ENCODE data around the gene HCN4. TPM values are rescaled to one million over a fixed set of nuclear protein-coding genes. Genes with fewer than 3 reads are reported as not detected.

HCN4 gene
- total RNA-seq, 1 donor from 2014 or later: 17.0 TPM

DNA sequence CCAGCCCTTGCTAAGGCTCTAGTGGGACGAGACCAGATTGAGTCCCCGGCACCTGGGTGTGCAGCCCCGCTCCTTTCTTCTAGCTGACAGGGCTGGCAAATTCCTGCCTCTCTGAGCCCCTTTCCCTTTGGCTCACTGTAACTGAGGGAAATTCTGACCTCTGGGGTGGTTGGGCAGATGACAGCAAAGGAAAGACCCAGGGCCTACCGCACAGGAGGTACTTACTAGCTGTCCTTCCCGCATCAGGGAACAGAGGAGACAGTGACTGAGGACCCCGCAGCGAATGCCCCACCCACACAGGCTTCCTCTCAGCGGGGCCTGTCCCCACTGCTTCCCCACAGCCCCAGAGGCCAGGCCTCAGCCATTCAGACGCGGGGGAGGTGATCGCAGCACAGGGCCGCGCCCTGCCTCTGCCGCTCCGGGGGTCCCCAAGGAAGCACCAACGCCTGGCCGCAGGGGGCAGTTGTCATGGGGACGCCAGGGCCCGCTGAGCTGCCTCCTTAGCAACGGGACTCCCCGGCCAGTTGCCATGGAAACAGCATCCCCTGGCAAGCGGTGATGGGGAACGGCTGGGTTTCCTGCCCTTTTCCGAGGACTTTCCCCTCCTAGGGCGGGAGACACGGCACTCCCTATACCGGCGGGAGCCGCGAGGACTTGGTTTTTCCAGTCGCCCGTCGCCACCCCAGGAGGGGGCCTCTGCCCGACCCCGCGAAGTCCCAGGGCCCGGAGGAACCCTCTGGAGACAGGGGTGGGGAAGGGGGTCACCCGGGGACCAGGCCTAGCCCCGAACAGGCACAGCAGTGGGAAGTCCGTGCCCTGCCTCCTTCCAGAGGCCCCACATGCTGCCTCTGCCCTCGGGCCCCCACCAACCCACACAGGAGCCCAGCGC is 50.1 kb downstream of the HCN4 start:
- Mint-ChIP-seq H3K36me3 (ENCODE audit: unreplicated experiment) (no peaks in the 10 kb centered on the region), H3K27ac (ENCODE audit: unreplicated experiment) (peak overlapping the region; percentile 97), H3K4me3 (ENCODE audit: unreplicated experiment) (peak overlapping the region; percentile 73), H3K4me1 (ENCODE audit: low read depth, unreplicated experiment) (peaks cover 26% of the 10 kb centered on the region), H3K9me3 (ENCODE audit: unreplicated experiment) (peaks cover 12% of the 10 kb centered on the region), H3K27me3 (ENCODE audit: unreplicated experiment) (peaks cover 13% of the 10 kb centered on the region)
- TF ChIP-seq, protein P1, sequence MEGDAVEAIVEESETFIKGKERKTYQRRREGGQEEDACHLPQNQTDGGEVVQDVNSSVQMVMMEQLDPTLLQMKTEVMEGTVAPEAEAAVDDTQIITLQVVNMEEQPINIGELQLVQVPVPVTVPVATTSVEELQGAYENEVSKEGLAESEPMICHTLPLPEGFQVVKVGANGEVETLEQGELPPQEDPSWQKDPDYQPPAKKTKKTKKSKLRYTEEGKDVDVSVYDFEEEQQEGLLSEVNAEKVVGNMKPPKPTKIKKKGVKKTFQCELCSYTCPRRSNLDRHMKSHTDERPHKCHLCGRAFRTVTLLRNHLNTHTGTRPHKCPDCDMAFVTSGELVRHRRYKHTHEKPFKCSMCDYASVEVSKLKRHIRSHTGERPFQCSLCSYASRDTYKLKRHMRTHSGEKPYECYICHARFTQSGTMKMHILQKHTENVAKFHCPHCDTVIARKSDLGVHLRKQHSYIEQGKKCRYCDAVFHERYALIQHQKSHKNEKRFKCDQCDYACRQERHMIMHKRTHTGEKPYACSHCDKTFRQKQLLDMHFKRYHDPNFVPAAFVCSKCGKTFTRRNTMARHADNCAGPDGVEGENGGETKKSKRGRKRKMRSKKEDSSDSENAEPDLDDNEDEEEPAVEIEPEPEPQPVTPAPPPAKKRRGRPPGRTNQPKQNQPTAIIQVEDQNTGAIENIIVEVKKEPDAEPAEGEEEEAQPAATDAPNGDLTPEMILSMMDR (IDR thresholded peaks at IDR 0.05; ENCODE audit: partially characterized antibody, unreplicated experiment): no peak
- peak; percentile 94 for DNase-seq

GRCh38 chr15:73317651-73318462 is 50.9 kb downstream of the HCN4 start:
- peak overlapping the region; percentile 97 for H3K27ac Mint-ChIP-seq (ENCODE audit: unreplicated experiment)
- no peaks in the 10 kb centered on the region for H3K36me3 Mint-ChIP-seq (ENCODE audit: unreplicated experiment)
- peaks cover 13% of the 10 kb centered on the region for H3K27me3 Mint-ChIP-seq (ENCODE audit: unreplicated experiment)
- TF ChIP-seq, protein P1 (IDR thresholded peaks at IDR 0.05; ENCODE audit: partially characterized antibody, unreplicated experiment): no peak
- peaks cover 26% of the 10 kb centered on the region for H3K4me1 Mint-ChIP-seq (ENCODE audit: low read depth, unreplicated experiment)
- peak overlapping the region; percentile 73 for H3K4me3 Mint-ChIP-seq (ENCODE audit: unreplicated experiment)
- H3K9me3 Mint-ChIP-seq (ENCODE audit: unreplicated experiment): peaks cover 12% of the 10 kb centered on the region
- DNase-seq: no peak

GRCh38 chr15:73313861-73314260 is 54.9 kb downstream of the HCN4 start:
- no peaks in the 10 kb centered on the region for H3K36me3 Mint-ChIP-seq (ENCODE audit: unreplicated experiment)
- H3K4me3 Mint-ChIP-seq (ENCODE audit: unreplicated experiment): no peak overlapping the region
- TF ChIP-seq, protein P1 (IDR thresholded peaks at IDR 0.05; ENCODE audit: partially characterized antibody, unreplicated experiment): no peak
- H3K4me1 Mint-ChIP-seq (ENCODE audit: low read depth, unreplicated experiment): peaks cover 14% of the 10 kb centered on the region
- H3K27me3 Mint-ChIP-seq (ENCODE audit: unreplicated experiment): no peaks in the 10 kb centered on the region
- H3K27ac Mint-ChIP-seq (ENCODE audit: unreplicated experiment): no peak overlapping the region
- H3K9me3 Mint-ChIP-seq (ENCODE audit: unreplicated experiment): peaks cover 7% of the 10 kb centered on the region
- no peak for DNase-seq

GRCh38 chr15:73308305-73308704 is 60.5 kb downstream of the HCN4 start:
- Mint-ChIP-seq H3K9me3 (ENCODE audit: unreplicated experiment) (peaks cover 5% of the 10 kb centered on the region), H3K4me1 (ENCODE audit: low read depth, unreplicated experiment) (peaks cover 14% of the 10 kb centered on the region), H3K4me3 (ENCODE audit: unreplicated experiment) (no peak overlapping the region), H3K36me3 (ENCODE audit: unreplicated experiment) (peaks cover 5% of the 10 kb centered on the region), H3K27me3 (ENCODE audit: unreplicated experiment) (no peaks in the 10 kb centered on the region), H3K27ac (ENCODE audit: unreplicated experiment) (no peak overlapping the region)
- no peak for DNase-seq
- TF ChIP-seq, protein P1 (IDR thresholded peaks at IDR 0.05; ENCODE audit: partially characterized antibody, unreplicated experiment): no peak
